M059J (cell line): ENCODE data around the gene SLC17A9. TPM values are rescaled to one million over a fixed set of nuclear protein-coding genes. Genes with fewer than 3 reads are reported as not detected.

Source experiments
- DNase-seq: peaks from one replicate; pipeline ENCODE4 v3.0.0-alpha.2; 2012; ENCODE audit warnings: low read depth
- total RNA-seq: library from RNA; depleted of rRNA; stranded (reverse); fragments of >200 nt; shearing (Covaris generic); gene quantifications from 2 replicates; pipeline ENCODE4 v1.2.3, GENCODE V29; 2014; rRNA removed

SLC17A9 gene
- total RNA-seq, 1 experiment from 2014 or later, result not detected

DNA sequence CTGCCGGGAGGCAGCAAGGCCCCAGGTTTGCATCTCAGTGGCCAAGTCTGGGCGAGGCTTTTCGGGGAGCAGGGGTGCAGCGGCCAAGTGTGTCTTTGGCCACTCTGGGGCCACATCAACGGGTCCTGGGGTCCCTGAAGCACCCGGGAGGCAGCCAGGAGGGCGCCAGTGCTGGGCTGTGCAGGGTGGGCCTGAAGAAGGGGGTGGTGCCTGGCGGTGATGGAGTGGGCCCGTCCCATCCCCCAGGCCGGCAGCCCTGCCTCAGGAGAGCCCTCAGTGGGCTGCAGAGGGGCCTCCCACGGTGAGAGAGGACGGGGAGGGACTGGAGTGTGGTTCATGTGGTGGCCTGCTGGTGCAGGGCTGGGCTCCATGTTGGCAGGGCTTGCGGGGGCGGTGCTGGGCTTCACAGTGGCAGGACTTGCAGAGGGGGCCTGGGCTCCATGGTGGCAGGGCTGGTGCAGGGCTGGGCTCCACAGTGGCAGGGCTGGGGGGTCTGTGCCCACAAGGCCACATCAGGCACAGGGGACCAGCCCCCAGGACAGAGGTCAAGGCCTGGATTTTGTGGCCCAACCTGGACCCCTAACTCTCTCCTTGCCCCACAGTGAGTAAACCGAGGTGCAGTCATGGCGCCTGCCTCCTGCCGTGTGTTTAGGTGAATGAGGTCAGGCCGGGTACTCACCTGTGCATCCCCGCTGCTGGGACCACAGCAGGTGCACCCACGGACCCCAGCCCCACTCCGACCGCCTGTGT lies 64.7 kb downstream of the SLC17A9 start:
- no peak for DNase-seq

DNA sequence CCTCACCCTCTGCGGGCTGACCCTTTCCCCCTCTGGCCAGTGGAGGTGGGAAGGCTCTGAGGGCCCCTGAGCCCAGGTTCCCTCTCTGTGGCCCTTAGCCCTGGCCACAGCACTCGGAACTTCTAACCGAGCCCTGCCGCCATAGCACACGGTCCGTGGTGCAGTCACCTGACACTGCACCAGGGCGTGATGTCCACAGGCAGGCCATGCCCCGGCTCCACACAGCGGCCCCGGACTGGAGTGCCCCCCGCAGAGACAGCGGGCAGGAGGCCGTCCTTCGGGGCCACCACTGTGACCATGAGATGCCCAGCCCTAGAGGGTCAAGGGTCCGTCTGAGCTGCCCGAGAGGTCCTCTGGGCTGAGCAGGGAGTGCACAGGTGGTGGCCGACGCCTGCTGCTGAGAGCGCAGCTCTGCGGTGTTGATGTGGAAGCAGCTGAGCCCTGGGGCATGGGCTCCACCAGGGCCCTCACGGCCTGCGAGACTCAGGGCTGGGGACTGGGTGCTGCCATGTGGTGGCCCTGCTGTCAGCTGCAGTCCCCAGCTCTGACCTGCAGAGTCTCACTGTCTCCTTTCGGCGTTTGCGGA lies 65.4 kb downstream of the SLC17A9 start:
- DNase-seq, result no peak

Other genes starting within 250 kb of the SLC17A9 start
- 0.07 and 0.54 TPM in 2 replicates for gene NTSR1, start 243.9 kb upstream of the SLC17A9 start, total RNA-seq
- gene MRGBP, start 156.2 kb upstream of the SLC17A9 start, total RNA-seq, result 56.4 and 65.9 TPM in 2 replicates
- gene OGFR, start 147.9 kb upstream of the SLC17A9 start, total RNA-seq, result 62.0 and 117 TPM in 2 replicates
- gene COL9A3, start 135.7 kb upstream of the SLC17A9 start, total RNA-seq, result 0.17 TPM in 1 of 2 replicates, not detected in the other
- gene TCFL5, start 90.9 kb upstream of the SLC17A9 start, total RNA-seq, result 13.8 and 19.1 TPM in 2 replicates
- gene DIDO1, start 26.2 kb upstream of the SLC17A9 start, total RNA-seq, result 26.1 and 42.6 TPM in 2 replicates
- gene GID8, start 14.6 kb upstream of the SLC17A9 start, total RNA-seq, result 40.4 and 53.4 TPM in 2 replicates
- not detected in 2 replicates for gene BHLHE23, start 54.3 kb downstream of the SLC17A9 start, total RNA-seq